Upper lobe of left lung (tissue), 6 donors: ENCODE data around the gene RELCH. TPM values are rescaled to one million over a fixed set of nuclear protein-coding genes. Genes with fewer than 3 reads are reported as not detected.

Source experiments
- ATAC-seq, 2 donors: fragments of 200-7000 bp; cut with Tn5 transposase; one replicate each; pipeline ENCODE4 v1.9.1; 2022; ENCODE audit warnings: mild to moderate bottlenecking in 2 of 2, moderate library complexity in 2 of 2; ENCODE audit not compliant: low FRiP score in 2 of 2
- DNase-seq, 2 donors: peaks; one replicate each; pipeline ENCODE4 v3.0.0-alpha.2; 2019 to 2020
- H3K27ac ChIP-seq, 4 donors: fragments of 200-600 bp; sonication (generic); one replicate each; pipeline ENCODE4 v1.5.1; 2016 to 2019
- H3K27me3 ChIP-seq, 4 donors: fragments of 200-600 bp; sonication (generic); one replicate each; pipeline ENCODE4 v1.5.1; 2017 to 2019
- H3K36me3 ChIP-seq, 4 donors: fragments of 200-600 bp; sonication (generic); one replicate each; pipeline ENCODE4 v1.5.1; 2016 to 2019
- H3K4me1 ChIP-seq, 4 donors: fragments of 200-600 bp; sonication (generic); one replicate each; pipeline ENCODE4 v1.5.1; 2018 to 2019
- H3K4me3 ChIP-seq, 4 donors: fragments of 200-600 bp; sonication (generic); one replicate each; pipeline ENCODE4 v1.5.1; 2017 to 2019; ENCODE audit warnings: mild to moderate bottlenecking in 2 of 4, moderate library complexity in 1 of 4
- H3K9me3 ChIP-seq, 4 donors: fragments of 200-600 bp; sonication (generic); one replicate each; pipeline ENCODE4 v1.5.1; 2018 to 2019
- EP300 ChIP-seq, 4 donors: sonication (generic); formaldehyde crosslinking; IDR thresholded peaks; one replicate each; pipeline ENCODE4 v1.5.1; 2017; ENCODE audit warnings: antibody characterized with exemption in 4 of 4, control low read depth in 2 of 4
- POLR2A ChIP-seq, 4 donors: fragments of 450-650 bp; IDR thresholded peaks; one replicate each; pipeline ENCODE4 v1.5.1; 2016 to 2017; ENCODE audit warnings: antibody characterized with exemption in 4 of 4, mild to moderate bottlenecking in 2 of 4
- POLR2AphosphoS5 ChIP-seq, 2 donors: sonication (generic); formaldehyde crosslinking; IDR thresholded peaks; one replicate each; pipeline ENCODE4 v1.5.1; 2017; ENCODE audit warnings: antibody characterized with exemption in 2 of 2
- WGBS, 2 donors: methylation state at CpG; one replicate each; pipeline ENCODE4 v1.1.5; 2017 to 2018; 5-methylcytosine and 5-hydroxymethylcytosine counted together
- total RNA-seq, 6 donors: library from RNA; depleted of rRNA in 4 of 6; stranded (reverse); fragments of >200 nt in 4 of 6; gene quantifications; one replicate each; pipeline versions ENCODE4 v1.1.0 to v1.2.1, GENCODE V29; 2016 to 2021
- TF ChIP-seq, protein P1 (sequence below), 6 experiments: fragments of 450-650 bp in 4 of 6; fragments of 200-600 bp in 2 of 6; sonication (generic) in 2 of 6; IDR thresholded peaks; one replicate each; pipeline ENCODE4 v1.5.1; 2016 to 2019; ENCODE audit warnings: antibody characterized with exemption in 6 of 6
- donor health status: DM: no; HTN: no; CAD: no; lungs with moderate emphysema.
- donor health status: DM: no; HTN: yes; CAD: no; lungs with severe emphysema.

Gene RELCH
- total RNA-seq, 6 donors from 2014 or later, result 27.8 to 66.7 (median 35.8) TPM

DNA sequence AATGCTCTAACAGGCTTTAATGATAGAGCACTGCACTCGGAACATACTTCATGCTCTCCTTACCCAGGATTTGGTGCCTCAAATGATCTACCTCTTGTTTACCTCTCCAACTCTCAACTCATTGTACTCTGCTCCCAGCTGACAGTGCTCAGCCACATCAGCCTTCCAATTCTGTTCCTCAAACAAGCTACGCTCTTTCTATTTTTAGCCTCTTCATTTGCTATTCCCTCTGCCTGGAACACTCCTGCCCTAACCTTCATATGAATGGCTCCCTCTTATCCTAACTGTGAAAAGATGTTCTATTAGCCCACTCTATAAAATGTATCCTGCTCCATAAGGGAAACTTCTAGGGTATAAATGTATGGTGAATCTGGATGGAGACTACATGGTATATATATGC lies 42.7 kb upstream of the RELCH start:
- no peak overlapping the region for H3K4me3 ChIP-seq
- DNase-seq, result no peak
- H3K27ac ChIP-seq, result no peak overlapping the region
- TF ChIP-seq POLR2AphosphoS5 (IDR thresholded peaks at IDR 0.05) (no peak), POLR2A (IDR thresholded peaks at IDR 0.05) (no peak), EP300 (IDR thresholded peaks at IDR 0.05) (no peak)
- TF ChIP-seq, protein P1, sequence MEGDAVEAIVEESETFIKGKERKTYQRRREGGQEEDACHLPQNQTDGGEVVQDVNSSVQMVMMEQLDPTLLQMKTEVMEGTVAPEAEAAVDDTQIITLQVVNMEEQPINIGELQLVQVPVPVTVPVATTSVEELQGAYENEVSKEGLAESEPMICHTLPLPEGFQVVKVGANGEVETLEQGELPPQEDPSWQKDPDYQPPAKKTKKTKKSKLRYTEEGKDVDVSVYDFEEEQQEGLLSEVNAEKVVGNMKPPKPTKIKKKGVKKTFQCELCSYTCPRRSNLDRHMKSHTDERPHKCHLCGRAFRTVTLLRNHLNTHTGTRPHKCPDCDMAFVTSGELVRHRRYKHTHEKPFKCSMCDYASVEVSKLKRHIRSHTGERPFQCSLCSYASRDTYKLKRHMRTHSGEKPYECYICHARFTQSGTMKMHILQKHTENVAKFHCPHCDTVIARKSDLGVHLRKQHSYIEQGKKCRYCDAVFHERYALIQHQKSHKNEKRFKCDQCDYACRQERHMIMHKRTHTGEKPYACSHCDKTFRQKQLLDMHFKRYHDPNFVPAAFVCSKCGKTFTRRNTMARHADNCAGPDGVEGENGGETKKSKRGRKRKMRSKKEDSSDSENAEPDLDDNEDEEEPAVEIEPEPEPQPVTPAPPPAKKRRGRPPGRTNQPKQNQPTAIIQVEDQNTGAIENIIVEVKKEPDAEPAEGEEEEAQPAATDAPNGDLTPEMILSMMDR (IDR thresholded peaks at IDR 0.05), result no peak
- peaks cover 0 to 29% (median 0%) of the 10 kb centered on the region in 4 donors for H3K36me3 ChIP-seq
- H3K27me3 ChIP-seq, result no peaks in the 10 kb centered on the region
- no peaks in the 10 kb centered on the region for H3K9me3 ChIP-seq
- WGBS, 2 donors, result 94 to 97% methylated on average over 2 of the region's 2 CpGs
- ATAC-seq, result no peak
- no peaks in the 10 kb centered on the region for H3K4me1 ChIP-seq

DNA sequence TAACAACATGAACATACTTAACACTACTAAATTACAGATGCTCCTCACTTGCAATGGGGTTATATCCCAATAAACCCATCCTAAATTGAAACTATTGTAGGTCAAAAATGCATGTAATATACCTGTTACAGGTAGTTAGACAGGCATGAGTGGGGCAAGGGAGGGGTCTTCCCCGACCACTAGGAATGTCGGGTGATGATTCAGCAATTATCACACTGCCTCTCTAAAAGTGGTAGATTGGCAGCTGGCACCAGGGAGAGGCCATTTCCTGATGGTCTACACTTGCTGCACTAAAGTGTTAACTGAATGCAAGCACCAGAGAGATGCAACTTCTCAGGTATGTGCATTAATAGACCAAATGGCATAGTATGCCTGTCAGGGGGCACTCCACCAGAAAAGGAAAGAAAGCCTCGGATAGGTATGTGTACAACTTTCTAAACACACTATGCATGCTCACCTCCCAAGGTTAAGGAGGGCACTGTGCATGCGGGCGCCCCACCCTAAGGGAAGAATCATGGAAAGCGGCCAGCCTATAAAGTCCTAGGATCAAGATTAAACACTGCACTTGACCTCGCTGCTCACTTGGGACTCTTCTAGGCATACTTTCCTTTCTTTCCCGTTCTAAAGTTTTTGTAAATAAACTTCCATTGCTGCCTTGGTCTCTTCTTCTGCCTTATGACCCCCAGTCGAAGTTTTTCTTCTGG lies 35.8 kb upstream of the RELCH start:
- H3K36me3 ChIP-seq, result peaks cover 0 to 11% (median 2%) of the 10 kb centered on the region in 4 donors
- no peaks in the 10 kb centered on the region for H3K27me3 ChIP-seq
- ATAC-seq, result no peak
- no peak for DNase-seq
- WGBS, 2 donors, result 93 to 94% methylated on average over 9 of the region's 9 CpGs
- H3K4me1 ChIP-seq, result no peaks in the 10 kb centered on the region
- no peak overlapping the region for H3K4me3 ChIP-seq
- no peaks in the 10 kb centered on the region for H3K9me3 ChIP-seq
- TF ChIP-seq POLR2AphosphoS5 (IDR thresholded peaks at IDR 0.05), result no peak
- no peak for TF ChIP-seq EP300 (IDR thresholded peaks at IDR 0.05)
- TF ChIP-seq, protein P1 (IDR thresholded peaks at IDR 0.05), result no peak
- H3K27ac ChIP-seq, result no peak overlapping the region

DNA sequence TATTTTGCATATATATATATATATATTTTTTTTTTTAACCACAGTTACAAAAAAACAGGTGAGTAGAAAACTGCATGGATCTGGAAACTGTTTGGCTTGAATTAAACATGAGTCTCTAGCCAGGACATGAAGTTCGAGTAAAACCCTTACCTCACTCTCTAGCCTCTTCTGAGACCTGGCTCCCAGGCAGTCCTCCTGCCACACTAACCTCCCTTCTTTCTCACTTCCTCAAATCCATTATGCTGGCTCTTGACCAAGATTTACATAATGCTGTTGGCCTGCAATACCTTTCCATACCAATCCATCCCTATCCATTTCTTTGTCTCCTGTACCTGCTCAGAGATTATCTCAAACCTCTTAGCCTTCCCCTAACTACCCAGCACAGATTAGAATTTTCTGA lies 34.2 kb upstream of the RELCH start:
- H3K4me1 ChIP-seq, result no peaks in the 10 kb centered on the region
- no peak overlapping the region for H3K4me3 ChIP-seq
- H3K36me3 ChIP-seq, result peaks cover 0 to 4% (median 3%) of the 10 kb centered on the region in 4 donors
- TF ChIP-seq, protein P1 (IDR thresholded peaks at IDR 0.05), result no peak
- TF ChIP-seq POLR2AphosphoS5 (IDR thresholded peaks at IDR 0.05), result no peak
- ATAC-seq (no peak), DNase-seq (no peak)
- no peaks in the 10 kb centered on the region for H3K9me3 ChIP-seq
- no peaks in the 10 kb centered on the region for H3K27me3 ChIP-seq
- 85 to 91% methylated on average over 1 of the region's 1 CpG for WGBS, 2 donors
- no peak overlapping the region for H3K27ac ChIP-seq

DNA sequence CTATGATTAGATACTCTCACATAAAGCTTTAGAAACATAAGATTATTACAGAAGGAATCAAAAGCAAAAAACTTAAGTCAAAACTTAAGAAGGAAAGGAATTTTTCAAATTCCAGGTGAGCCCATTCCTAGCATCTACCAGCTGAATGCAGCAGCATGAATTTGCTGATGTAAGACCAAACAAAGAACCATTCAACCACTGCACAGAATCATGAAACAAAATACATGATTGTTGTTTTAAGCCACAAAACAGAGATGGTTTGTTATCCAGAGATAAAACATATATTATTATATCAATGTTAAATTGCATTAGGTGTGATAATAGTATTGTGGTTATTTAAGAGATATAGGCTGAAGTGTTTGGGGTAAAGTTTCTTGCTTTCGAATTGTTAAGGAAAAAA lies 29.2 kb upstream of the RELCH start:
- WGBS, 2 donors, result 94 to 100% methylated on average over 1 of the region's 1 CpG
- DNase-seq, result no peak
- H3K27ac ChIP-seq, result no peak overlapping the region
- ATAC-seq, result no peak
- TF ChIP-seq POLR2A (IDR thresholded peaks at IDR 0.05) (no peak), EP300 (IDR thresholded peaks at IDR 0.05) (no peak), POLR2AphosphoS5 (IDR thresholded peaks at IDR 0.05) (no peak)
- TF ChIP-seq, protein P1 (IDR thresholded peaks at IDR 0.05), result no peak
- no peaks in the 10 kb centered on the region for H3K27me3 ChIP-seq
- no peak overlapping the region for H3K4me3 ChIP-seq
- no peaks in the 10 kb centered on the region for H3K4me1 ChIP-seq
- peaks cover 0 to 8% (median 3%) of the 10 kb centered on the region in 4 donors for H3K36me3 ChIP-seq
- no peaks in the 10 kb centered on the region for H3K9me3 ChIP-seq

DNA sequence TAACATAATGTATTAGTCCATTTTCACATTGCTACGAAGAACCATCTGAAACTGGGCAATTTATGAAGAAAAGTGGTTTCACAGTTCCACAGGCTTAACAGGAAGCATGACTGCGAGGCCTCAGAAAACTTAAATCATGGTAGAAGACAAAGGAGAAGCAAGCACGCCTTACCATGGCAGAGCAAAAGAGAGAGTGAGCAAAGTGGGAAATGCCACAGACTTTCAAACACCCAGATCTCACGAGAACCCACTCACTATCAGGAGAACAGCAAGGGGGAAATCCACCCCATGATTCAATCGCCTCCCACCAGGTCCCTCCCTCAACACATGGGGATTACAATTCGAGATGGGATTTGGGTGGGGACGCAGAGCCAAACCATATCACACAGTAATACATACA lies 22.7 kb upstream of the RELCH start:
- no peaks in the 10 kb centered on the region for H3K9me3 ChIP-seq
- H3K27ac ChIP-seq, result no peak overlapping the region
- no peaks in the 10 kb centered on the region for H3K4me1 ChIP-seq
- 87 to 90% methylated on average over 7 of the region's 7 CpGs for WGBS, 2 donors
- DNase-seq (no peak), ATAC-seq (no peak)
- no peaks in the 10 kb centered on the region for H3K27me3 ChIP-seq
- no peak overlapping the region for H3K4me3 ChIP-seq
- TF ChIP-seq, protein P1 (IDR thresholded peaks at IDR 0.05), result no peak
- TF ChIP-seq EP300 (IDR thresholded peaks at IDR 0.05) (no peak), POLR2A (IDR thresholded peaks at IDR 0.05) (no peak), POLR2AphosphoS5 (IDR thresholded peaks at IDR 0.05) (no peak)
- H3K36me3 ChIP-seq, result peaks cover 0 to 5% (median 0%) of the 10 kb centered on the region in 4 donors
